OCI-LY7 (cell line): ENCODE results near the gene TMCO1. TPM values are rescaled to one million over a fixed set of nuclear protein-coding genes. Genes with fewer than 3 reads are reported as not detected.

Source experiments
- BruUV-seq: library from RNA; stranded (reverse); fragments of 400-500 nt; replicated peaks from 2 replicates; lab custom pipeline; 2021; lab: Mats Ljungman, UMichigan
- CTCF ChIA-PET: fragments of 300-600 bp; sonication (Branson Sonifier 250); formaldehyde crosslinking; loops from one replicate; lab custom pipeline; 2022; ENCODE audit warnings: antibody characterized with exemption; ENCODE audit not compliant: unreplicated experiment; lab: Charles Lee
- POLR2A ChIA-PET: fragments of 300-600 bp; sonication (Branson Sonifier 250); formaldehyde crosslinking; loops from one replicate; lab custom pipeline; 2022; ENCODE audit warnings: antibody characterized with exemption; lab: Charles Lee
- DNase-seq: peaks from one replicate; pipeline ENCODE4 v3.0.0-alpha.2; 2015; ENCODE audit warnings: low spot score
- H2AFZ ChIP-seq: fragments of 200-600 bp; sonication (generic), shearing (Covaris generic); 2 replicates; pipeline ENCODE4 v1.6.1; 2014; ENCODE audit warnings: mild to moderate bottlenecking, antibody characterized with exemption, low read length, moderate library complexity
- H3K27ac ChIP-seq: fragments of 200-600 bp; sonication (generic); 2 replicates; pipeline ENCODE4 v1.5.1; 2014; ENCODE audit warnings: mixed run types, low read depth, mild to moderate bottlenecking, moderate library complexity, low read length, inconsistent platforms; ENCODE audit not compliant: poor library complexity, severe bottlenecking
- H3K36me3 ChIP-seq: fragments of 200-600 bp; sonication (generic); 2 replicates; pipeline ENCODE4 v1.6.1; 2014; ENCODE audit warnings: mild to moderate bottlenecking, antibody characterized with exemption, low read length, moderate library complexity, mixed read lengths; ENCODE audit not compliant: insufficient read depth
- H3K4me1 ChIP-seq: fragments of 200-600 bp; sonication (generic); 2 replicates; pipeline ENCODE4 v1.5.1; 2014; ENCODE audit warnings: mild to moderate bottlenecking, low read length; ENCODE audit not compliant: insufficient read depth, poor library complexity, severe bottlenecking
- H3K4me2 ChIP-seq: fragments of 200-600 bp; sonication (generic); 2 replicates; pipeline ENCODE4 v1.6.1; 2014; ENCODE audit warnings: mild to moderate bottlenecking, low read length
- H3K4me3 ChIP-seq: fragments of 200-600 bp; sonication (generic); 2 replicates; pipeline ENCODE4 v1.5.1; 2014; ENCODE audit warnings: mild to moderate bottlenecking, low read depth, low read length; ENCODE audit not compliant: poor library complexity, severe bottlenecking
- H3K79me2 ChIP-seq: fragments of 200-600 bp; sonication (generic); 2 replicates; pipeline ENCODE4 v1.6.1; 2016; ENCODE audit warnings: low read depth, mild to moderate bottlenecking, low read length, moderate library complexity, mixed read lengths; ENCODE audit not compliant: insufficient read depth
- H3K9me2 ChIP-seq: fragments of 200-600 bp; sonication (generic); 2 replicates; pipeline ENCODE4 v1.6.1; 2016; ENCODE audit warnings: mild to moderate bottlenecking, low read length, mixed read lengths; ENCODE audit not compliant: insufficient read depth
- H3K9me3 ChIP-seq: fragments of 200-600 bp; sonication (generic); 2 replicates; pipeline ENCODE4 v1.6.1; 2014; ENCODE audit warnings: mild to moderate bottlenecking, mixed run types, low read length, mixed read lengths
- H4K20me1 ChIP-seq: fragments of 200-600 bp; sonication (generic); 2 replicates; pipeline ENCODE4 v1.6.1; 2014; ENCODE audit warnings: mild to moderate bottlenecking, antibody characterized with exemption, low read length, moderate library complexity, mixed read lengths; ENCODE audit not compliant: insufficient read depth
- CTCF ChIP-seq: fragments of 200-600 bp; sonication (generic); conservative IDR thresholded peaks from 2 replicates; pipeline ENCODE4 v1.5.1; 2014; ENCODE audit warnings: mild to moderate bottlenecking, antibody characterized with exemption, low read length, moderate library complexity, mixed read lengths
- EZH2phosphoT487 ChIP-seq: fragments of 200-600 bp; sonication (generic); IDR thresholded peaks from 2 replicates; pipeline ENCODE4 v1.6.1; 2018; ENCODE audit warnings: low read depth, borderline replicate concordance, mild to moderate bottlenecking, mixed run types, antibody characterized with exemption, low read length, moderate library complexity, mixed read lengths
- intact Hi-C: fragments of 100-400 bp; cut with micrococcal nuclease; formaldehyde crosslinking; loops from one replicate; pipeline ENCODE4 v1.10.0; 2022; ENCODE audit not compliant: unreplicated experiment
- total RNA-seq, 2 experiments: library from RNA; depleted of rRNA in 1 of 2; stranded (reverse); fragments of >200 nt in 1 of 2; shearing (Covaris generic) in 1 of 2; gene quantifications; 2 replicates each; pipeline ENCODE4 v1.2.3, GENCODE V29; 2014 to 2022

Gene TMCO1
- total RNA-seq, 2 experiments from 2014 or later = 22.9 to 44.5 TPM

GRCh38 chr1:165773324-165773965 is 4.8 kb upstream of the TMCO1 start:
- Histone ChIP-seq H3K27ac (no peak overlapping the region), H3K36me3 (peaks cover 8% of the 10 kb centered on the region; the same call in 1 of the 2 replicates), H2AFZ (no peak overlapping the region), H3K9me3 (no peaks in the 10 kb centered on the region), H3K79me2 (peaks cover 17% of the 10 kb centered on the region; the same call in 1 of the 2 replicates), H4K20me1 (no peaks in the 10 kb centered on the region), H3K4me3 (no peak overlapping the region), H3K4me2 (no peak overlapping the region), H3K9me2 (no peaks in the 10 kb centered on the region), H3K4me1 (peaks cover 9% of the 10 kb centered on the region)
- no peak for DNase-seq
- ChIA-PET POLR2A (no interaction called here), CTCF (no interaction called here)
- no TSS peak for BruUV-seq
- TF ChIP-seq CTCF (no peak), EZH2phosphoT487 (no peak)
- intact Hi-C loops = no loop called here

DNA sequence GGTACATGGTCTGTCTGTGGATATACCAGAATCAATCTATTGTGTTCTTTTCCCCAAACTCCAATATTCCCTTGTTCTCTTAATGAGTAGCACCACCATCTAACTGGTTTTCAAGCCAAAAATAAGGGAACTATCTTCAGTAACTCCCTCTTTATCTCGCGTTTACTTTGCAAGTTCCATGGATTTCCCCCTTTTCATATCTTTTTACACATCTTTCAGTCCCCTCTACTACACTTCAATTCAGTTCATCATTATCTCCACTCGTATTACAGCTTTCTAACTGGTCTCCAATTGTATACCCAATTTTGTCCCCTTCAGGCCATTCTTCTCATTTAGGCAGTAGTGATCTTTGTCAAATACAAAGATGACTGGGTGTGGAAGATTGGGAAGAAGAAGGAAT is 4.1 kb upstream of the TMCO1 start:
- no peaks in the 10 kb centered on the region for H3K9me2 ChIP-seq
- no peaks in the 10 kb centered on the region for H4K20me1 ChIP-seq
- no peaks in the 10 kb centered on the region for H3K9me3 ChIP-seq
- H3K4me3 ChIP-seq = no peak overlapping the region
- CTCF ChIA-PET = no interaction called here
- POLR2A ChIA-PET = no interaction called here
- no peak for DNase-seq
- no peak overlapping the region for H2AFZ ChIP-seq
- no peak for TF ChIP-seq EZH2phosphoT487
- TF ChIP-seq CTCF = no peak
- intact Hi-C loops = no loop called here
- BruUV-seq = no TSS peak
- peaks cover 12% of the 10 kb centered on the region for H3K4me1 ChIP-seq
- no peak overlapping the region for H3K27ac ChIP-seq
- no peak overlapping the region for H3K4me2 ChIP-seq
- peaks cover 23% of the 10 kb centered on the region; the same call in 1 of the 2 replicates for H3K79me2 ChIP-seq
- H3K36me3 ChIP-seq = peaks cover 8% of the 10 kb centered on the region; the same call in 1 of the 2 replicates

DNA sequence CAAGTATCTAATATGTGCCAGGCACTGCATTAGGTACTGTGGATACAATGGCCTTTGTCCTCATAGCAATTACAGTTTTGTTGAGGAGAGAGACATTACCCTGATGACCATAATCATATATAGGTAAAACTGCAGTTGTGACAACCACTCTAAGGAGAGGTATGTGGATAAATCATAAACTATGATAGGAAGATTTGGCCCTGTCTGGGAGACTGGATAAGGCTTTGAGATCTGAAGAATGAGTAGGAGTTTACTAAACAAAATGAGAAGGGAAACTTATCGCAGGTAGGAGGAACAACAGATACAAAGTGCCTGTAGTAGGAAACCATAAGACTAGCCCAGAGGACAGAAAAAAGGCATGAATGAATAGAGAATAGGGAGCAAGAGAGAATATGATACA is 4.4 kb downstream of the TMCO1 start:
- intact Hi-C loops = loop anchor here (10.0 kb wide), 1 partner anchor 129 kb away; the partner anchor contains the start of gene MGST3
- ChIA-PET POLR2A (interaction anchor here (0.6 to 1.0 kb wide), 2 partner anchors 27 to 59 kb away, joined by 3 to 9 read pairs; no protein-coding TSS in a partner anchor), CTCF (no interaction called here)
- no peak overlapping the region for H2AFZ ChIP-seq
- no peak overlapping the region for H3K4me3 ChIP-seq
- H3K4me2 ChIP-seq = no peak overlapping the region
- no peak for TF ChIP-seq CTCF
- TF ChIP-seq EZH2phosphoT487 = no peak
- no peak overlapping the region for H3K27ac ChIP-seq
- peaks cover 12% of the 10 kb centered on the region; the same call in 1 of the 2 replicates for H3K79me2 ChIP-seq
- no peaks in the 10 kb centered on the region for H3K9me2 ChIP-seq
- no peak for DNase-seq
- no peaks in the 10 kb centered on the region for H3K9me3 ChIP-seq
- no TSS peak for BruUV-seq
- H3K4me1 ChIP-seq = peaks cover 8% of the 10 kb centered on the region
- peaks cover 45% of the 10 kb centered on the region for H3K36me3 ChIP-seq
- H4K20me1 ChIP-seq = no peaks in the 10 kb centered on the region
